ENCODE results near the gene CDH22.

The CDH22 gene

DNA sequence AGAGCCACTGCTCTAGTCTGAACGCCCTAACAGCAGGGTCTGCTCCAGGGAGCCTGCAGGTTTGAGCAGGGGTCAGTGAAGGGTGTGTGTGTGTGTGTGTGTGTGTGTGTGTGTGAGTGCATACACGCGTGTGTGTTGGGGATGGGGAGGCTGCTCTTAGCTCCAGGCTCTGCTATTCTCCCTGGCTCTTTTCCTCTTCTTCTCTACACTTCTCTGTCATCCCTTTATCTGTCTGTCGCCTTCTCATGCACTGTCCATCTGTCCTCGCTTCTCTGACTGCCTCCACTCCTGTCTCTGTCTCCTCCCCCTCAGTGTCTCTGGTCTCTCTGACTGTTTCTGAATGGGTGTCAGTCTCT is 3.4 kb upstream of the CDH22 start:
- no peak for TF ChIP-seq CTCF (IDR thresholded peaks at IDR 0.05; ENCODE audit: control insufficient read depth, extremely low read depth, insufficient read depth)
- no peak overlapping the region for H3K4me3 ChIP-seq (ENCODE audit: low read depth, low read length)
- no peak for DNase-seq (ENCODE audit: low read depth)

- peak; percentile 27 for DNase-seq (ENCODE audit: low read depth)
- no peak for TF ChIP-seq CTCF (IDR thresholded peaks at IDR 0.05; ENCODE audit: control insufficient read depth, extremely low read depth, insufficient read depth)
- no peak overlapping the region for H3K4me3 ChIP-seq (ENCODE audit: low read depth, low read length)
Measured at GRCh38 chr20:46311039-46311650, 2.8 kb upstream of the CDH22 start.

GRCh38 chr20:46309945-46310344 is 1.6 kb upstream of the CDH22 start:
- no peak for TF ChIP-seq CTCF (IDR thresholded peaks at IDR 0.05; ENCODE audit: control insufficient read depth, extremely low read depth, insufficient read depth)
- no peak for DNase-seq (ENCODE audit: low read depth)
- H3K4me3 ChIP-seq (ENCODE audit: low read depth, low read length): no peak overlapping the region

- TF ChIP-seq CTCF (IDR thresholded peaks at IDR 0.05; ENCODE audit: control insufficient read depth, extremely low read depth, insufficient read depth): no peak
- DNase-seq (ENCODE audit: low read depth): no peak
- H3K4me3 ChIP-seq (ENCODE audit: low read depth, low read length): no peak overlapping the region
Measured at GRCh38 chr20:46307999-46308257, 370 bp downstream of the CDH22 start.

DNA sequence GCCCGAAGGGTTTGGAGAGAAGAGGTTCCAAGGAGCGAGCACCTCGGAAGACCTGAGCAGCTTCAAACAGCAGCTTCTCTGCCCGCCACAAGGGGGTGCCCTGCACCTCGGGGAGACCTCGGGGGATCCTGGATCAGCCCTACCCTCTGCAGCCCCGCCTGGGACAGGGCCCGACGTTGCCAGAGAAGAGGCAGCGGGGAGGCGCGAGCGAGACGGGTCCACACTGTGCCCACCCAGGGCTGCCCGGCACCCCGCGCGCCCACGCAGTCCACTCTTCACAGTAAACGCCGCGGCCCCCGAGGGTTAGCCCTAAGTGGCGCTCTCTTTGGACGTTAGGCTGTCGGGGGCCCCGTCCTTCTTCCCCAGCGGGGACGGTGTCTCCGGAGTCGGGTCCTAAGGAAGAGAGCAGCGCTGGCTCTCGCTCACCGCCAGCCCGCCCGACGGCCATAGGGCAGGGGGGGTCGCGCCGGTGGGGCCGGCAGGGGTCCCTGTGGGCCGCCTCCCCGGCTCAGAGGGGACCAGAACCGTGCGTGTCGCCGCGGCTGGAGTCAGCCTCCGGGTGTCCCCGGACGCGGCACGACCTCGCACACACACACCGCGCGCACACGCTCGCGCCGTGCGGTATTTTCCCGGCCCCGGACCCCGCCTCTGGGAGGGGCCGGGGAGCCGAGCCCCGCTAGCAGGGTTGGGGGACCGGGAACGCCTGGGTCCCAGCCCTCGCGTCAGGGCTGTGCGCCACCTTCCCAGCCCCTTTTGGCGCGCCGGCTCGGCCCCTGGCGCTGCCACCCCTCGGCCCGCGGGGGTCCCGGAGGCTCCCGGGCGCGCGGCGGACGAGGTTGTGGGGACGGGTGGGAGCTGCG is 929 bp downstream of the CDH22 start:
- peak; percentile 66 for TF ChIP-seq CTCF (IDR thresholded peaks at IDR 0.05; ENCODE audit: control insufficient read depth, extremely low read depth, insufficient read depth)
- H3K4me3 ChIP-seq (ENCODE audit: low read depth, low read length): no peak overlapping the region
- DNase-seq (ENCODE audit: low read depth): no peak

DNA sequence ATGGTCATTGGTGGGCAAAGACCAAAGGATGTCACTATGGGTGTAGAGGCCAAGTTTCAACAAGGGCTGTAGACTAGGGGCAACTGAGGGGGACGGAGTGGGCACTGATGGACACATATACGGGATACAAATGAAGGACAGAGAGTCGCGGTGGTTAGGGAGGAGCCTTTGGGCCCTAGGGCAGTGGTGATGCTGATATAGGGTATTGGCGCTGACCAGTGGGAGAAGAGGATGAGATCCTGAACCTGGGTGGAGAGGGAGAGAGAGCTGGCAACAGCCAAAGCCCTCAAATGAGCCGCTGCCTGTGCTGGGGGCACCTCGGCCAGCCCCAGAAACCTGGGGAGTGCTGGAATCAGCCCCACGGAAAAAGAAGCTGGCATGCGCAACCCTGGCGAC is 1.6 kb downstream of the CDH22 start:
- no peak overlapping the region for H3K4me3 ChIP-seq (ENCODE audit: low read depth, low read length)

More for the DNA sequence above, 1.6 kb downstream of the CDH22 start:
- TF ChIP-seq CTCF (IDR thresholded peaks at IDR 0.05; ENCODE audit: control insufficient read depth, extremely low read depth, insufficient read depth): no peak
- DNase-seq (ENCODE audit: low read depth): no peak

Data from LNCaP clone FGC (cell line).